Measurements from ENCODE around the gene ABCC11.

ABCC11 gene

DNA sequence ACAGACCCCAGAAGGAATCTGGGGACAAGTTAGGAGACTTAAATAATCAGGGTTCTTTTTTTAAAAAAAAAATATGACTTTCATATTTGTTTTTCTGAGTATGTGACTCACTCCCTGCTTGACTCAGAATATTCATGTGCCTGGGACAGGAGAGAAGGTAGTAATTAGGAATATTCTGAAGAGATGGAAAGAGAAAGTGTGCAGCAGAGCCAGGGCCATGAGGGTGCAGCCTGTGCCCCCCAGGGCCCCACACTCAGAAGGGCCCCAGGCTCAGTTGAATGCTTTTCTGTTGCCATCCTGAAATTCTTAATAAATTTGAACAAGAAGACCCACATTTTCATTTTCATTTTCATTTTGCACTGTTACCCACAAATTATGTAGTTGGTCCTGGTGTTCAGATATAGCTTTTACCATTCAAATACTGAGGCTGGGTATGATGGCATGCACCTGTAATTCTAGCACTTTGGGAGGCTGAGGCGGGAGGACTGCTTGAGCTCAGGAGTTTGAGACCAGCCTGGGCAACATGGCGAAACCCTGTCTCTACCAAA is 14.8 kb downstream of the ABCC11 start:
- H3K27me3 Mint-ChIP-seq = peaks cover 18% of the 10 kb centered on the region
- no peaks in the 10 kb centered on the region for H3K4me1 Mint-ChIP-seq
- no peak overlapping the region for H3K27ac Mint-ChIP-seq
- no peaks in the 10 kb centered on the region for H3K9me3 Mint-ChIP-seq
- no peak overlapping the region for H3K4me3 Mint-ChIP-seq
- no peak for ATAC-seq
- no peaks in the 10 kb centered on the region for H3K36me3 Mint-ChIP-seq

DNA sequence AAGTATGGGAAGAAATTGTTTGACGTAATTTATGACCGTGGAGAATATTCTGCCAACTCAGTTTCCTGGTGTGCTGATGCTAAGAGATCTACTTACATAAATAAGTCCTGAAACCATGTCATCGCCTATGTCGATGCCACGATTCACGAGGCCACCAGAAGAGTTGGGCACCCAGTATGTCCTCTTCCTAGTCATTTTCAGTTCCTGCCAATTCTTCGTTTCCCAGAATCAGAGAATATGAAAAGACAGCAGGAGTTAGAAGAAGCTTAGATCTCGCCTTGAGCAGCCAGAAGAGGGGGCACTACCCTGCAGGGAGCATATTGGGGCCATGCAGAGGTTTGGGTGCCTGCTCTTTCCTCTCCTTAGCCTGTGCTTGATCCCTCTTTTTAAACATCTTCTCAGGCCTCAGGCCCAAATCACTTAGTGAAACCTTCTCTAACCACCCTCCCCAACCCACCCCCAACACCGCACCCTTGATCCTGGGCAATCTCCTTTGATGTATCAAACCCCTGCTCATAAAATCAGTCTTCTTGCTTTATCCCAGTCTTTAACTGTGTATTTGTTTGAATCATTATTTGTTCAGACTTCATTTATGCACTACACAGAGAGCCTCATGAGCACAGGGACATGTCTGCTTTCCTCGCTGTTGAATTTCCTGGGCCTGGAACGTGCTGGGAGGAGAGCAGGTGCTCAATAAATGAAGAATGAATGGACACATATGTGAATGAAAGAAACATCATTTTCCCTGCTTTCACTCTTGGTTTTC is 15.4 kb downstream of the ABCC11 start:
- Mint-ChIP-seq H3K27ac (no peak overlapping the region), H3K4me3 (no peak overlapping the region), H3K36me3 (no peaks in the 10 kb centered on the region), H3K27me3 (peaks cover 21% of the 10 kb centered on the region), H3K9me3 (no peaks in the 10 kb centered on the region), H3K4me1 (no peaks in the 10 kb centered on the region)
- no peak for ATAC-seq

DNA sequence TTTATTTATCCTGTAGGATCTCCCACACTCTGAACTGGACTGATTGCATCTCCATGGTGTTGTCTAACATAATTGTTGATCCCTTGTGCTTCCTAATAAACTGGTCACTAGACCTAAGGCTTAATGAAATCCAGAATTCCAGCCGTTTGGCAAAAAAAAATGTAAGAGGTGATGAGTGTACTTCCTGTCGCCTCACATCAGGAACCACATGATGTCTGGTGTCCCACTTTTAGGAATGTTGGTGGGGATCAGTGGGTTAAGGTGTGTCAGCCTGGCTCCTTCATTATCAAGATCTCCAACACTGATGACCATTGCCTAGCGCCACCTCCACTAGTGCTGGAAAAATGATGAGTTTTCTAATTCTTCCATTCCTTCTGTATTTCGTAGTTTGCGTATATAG is 21.9 kb downstream of the ABCC11 start:
- Mint-ChIP-seq H3K27ac (no peak overlapping the region), H3K4me1 (no peaks in the 10 kb centered on the region), H3K36me3 (no peaks in the 10 kb centered on the region), H3K4me3 (no peak overlapping the region), H3K9me3 (no peaks in the 10 kb centered on the region), H3K27me3 (peaks cover 20% of the 10 kb centered on the region)
- ATAC-seq = no peak

DNA sequence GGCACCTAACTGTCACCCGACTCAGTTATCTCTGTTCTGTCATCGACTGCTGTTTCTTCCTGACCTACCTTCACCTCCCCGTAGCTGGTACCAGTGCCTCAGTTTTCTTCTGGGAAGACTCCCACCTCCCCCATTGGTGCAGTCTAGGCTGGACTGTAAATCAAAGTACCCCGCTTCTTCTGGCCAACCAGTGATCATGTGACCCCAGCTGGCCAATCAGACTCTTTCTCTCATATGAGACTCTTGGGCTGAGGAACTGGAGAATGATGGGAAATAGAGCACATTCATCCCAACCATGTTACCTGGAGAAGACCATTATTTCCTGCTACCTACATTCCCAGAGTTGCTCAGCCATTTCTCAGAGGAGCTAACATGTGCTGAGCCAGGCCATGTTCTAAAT is 23.8 kb downstream of the ABCC11 start:
- Mint-ChIP-seq H3K36me3 (no peaks in the 10 kb centered on the region), H3K4me1 (no peaks in the 10 kb centered on the region), H3K27me3 (peaks cover 8% of the 10 kb centered on the region), H3K27ac (no peak overlapping the region), H3K4me3 (no peak overlapping the region), H3K9me3 (peaks cover 3% of the 10 kb centered on the region)
- no peak for ATAC-seq

DNA sequence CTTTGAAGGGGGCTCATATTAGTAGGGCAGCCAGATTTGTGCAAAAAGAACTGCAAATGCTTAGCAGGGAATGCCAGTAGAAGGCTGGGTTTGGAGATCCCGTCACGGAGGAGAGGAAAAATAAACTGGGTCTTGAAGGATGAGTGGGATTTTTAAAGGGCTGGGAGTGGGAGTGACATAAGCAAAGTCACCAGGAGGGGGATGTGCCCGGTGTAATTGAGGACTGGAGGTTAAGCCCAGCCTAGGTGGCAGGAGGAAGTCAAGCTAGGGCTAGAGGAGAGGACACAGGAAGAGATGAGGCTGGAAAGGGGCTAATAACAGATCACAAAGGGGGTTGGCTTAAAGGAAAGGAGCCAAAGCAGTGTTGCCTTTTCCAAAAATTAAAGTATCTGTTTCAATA is 26.4 kb downstream of the ABCC11 start:
- Mint-ChIP-seq H3K27me3 (no peaks in the 10 kb centered on the region), H3K9me3 (peaks cover 3% of the 10 kb centered on the region), H3K36me3 (no peaks in the 10 kb centered on the region), H3K4me1 (no peaks in the 10 kb centered on the region), H3K27ac (no peak overlapping the region), H3K4me3 (no peak overlapping the region)
- no peak for ATAC-seq

DNA sequence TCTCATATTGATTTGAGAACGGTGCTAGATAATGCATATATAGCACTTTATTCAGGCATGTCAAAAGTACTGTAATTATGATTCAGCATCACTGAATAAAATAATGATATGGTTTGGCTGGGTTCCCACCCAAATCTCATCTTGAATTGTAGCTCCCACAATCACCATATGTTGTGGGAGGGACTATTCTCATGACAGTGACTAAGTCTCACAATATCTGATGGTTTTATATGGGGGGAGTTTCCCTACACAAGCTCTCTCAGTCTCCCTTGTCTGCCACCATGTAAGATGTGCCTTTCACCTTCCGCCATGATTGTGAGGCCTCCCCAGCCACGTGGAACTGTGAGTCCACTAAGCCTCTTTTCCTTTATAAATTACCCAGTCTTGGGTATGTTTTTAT is 28.9 kb downstream of the ABCC11 start:
- no peak overlapping the region for H3K27ac Mint-ChIP-seq

DNA sequence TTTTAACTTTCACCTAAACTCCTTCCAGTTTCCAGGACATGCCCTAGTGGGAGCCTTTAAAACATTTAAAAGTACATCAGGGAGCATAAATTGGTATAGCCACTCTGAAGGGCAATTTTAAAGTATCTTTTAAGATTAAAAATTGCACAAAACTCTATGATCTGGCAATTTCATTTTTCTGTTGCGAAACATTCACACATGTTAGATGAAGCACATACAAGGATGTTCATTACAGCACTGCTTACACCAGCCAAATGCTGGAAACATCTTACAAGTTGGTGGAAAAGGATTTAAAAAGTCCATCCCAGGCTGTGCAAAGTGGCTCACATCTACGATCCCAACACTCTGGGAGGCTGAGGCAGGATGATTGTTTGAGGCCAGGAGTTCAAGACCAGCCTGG is 29.6 kb downstream of the ABCC11 start:
- Mint-ChIP-seq H3K4me1 (no peaks in the 10 kb centered on the region), H3K9me3 (peaks cover 3% of the 10 kb centered on the region), H3K27ac (no peak overlapping the region), H3K36me3 (no peaks in the 10 kb centered on the region), H3K27me3 (no peaks in the 10 kb centered on the region), H3K4me3 (no peak overlapping the region)
- ATAC-seq = no peak

More for the DNA sequence above, 28.9 kb downstream of the ABCC11 start:
- Mint-ChIP-seq H3K9me3 (peaks cover 3% of the 10 kb centered on the region), H3K4me3 (no peak overlapping the region), H3K27me3 (no peaks in the 10 kb centered on the region), H3K36me3 (no peaks in the 10 kb centered on the region), H3K4me1 (no peaks in the 10 kb centered on the region)
- no peak for ATAC-seq

DNA sequence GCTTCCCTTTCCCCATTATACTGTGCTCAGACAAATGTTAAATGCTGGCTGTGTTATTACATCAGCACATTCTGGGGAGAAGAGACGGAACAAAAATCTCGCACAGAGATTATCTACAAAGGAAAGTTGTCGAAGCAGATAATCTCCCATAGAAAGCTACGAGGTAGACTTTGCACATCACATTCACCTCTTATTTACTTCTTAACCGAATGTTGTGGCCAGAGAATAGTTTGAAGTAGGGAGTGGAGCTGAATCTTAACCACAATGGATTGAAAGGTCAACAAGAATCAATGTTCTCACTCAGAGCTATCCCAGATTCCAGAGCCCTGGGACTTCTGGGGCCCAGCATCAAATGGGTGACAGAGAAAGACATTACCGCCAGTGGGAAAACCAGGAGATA is 31.6 kb downstream of the ABCC11 start:
- no peaks in the 10 kb centered on the region for H3K36me3 Mint-ChIP-seq
- H3K27ac Mint-ChIP-seq = no peak overlapping the region
- ATAC-seq = no peak

DNA sequence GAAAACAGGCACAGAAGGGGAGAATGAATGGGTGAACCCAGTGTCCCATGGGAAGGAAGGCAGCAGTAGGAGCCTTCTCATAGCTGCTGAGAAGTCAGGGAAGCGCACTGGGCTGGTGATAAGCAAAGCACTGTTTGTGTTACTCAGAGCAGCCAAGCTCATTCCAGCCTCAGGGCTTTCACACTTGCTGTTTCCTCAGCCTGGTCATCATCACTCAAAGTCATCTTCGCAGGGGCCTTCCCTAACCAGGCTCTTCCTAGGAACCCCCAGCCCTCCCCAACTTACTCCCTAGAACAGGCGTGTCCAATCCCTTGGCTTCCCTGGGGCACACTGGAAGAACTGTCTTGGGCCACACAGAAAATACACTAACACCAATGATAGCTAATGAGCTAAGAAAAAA is 35.3 kb downstream of the ABCC11 start:
- Mint-ChIP-seq H3K27ac (no peak overlapping the region), H3K27me3 (peaks cover 20% of the 10 kb centered on the region), H3K9me3 (no peaks in the 10 kb centered on the region), H3K4me1 (no peaks in the 10 kb centered on the region), H3K4me3 (no peak overlapping the region), H3K36me3 (no peaks in the 10 kb centered on the region)
- no peak for ATAC-seq

More for the DNA sequence above, 31.6 kb downstream of the ABCC11 start:
- Mint-ChIP-seq H3K9me3 (peaks cover 3% of the 10 kb centered on the region), H3K4me1 (no peaks in the 10 kb centered on the region), H3K4me3 (no peak overlapping the region), H3K27me3 (no peaks in the 10 kb centered on the region)

DNA sequence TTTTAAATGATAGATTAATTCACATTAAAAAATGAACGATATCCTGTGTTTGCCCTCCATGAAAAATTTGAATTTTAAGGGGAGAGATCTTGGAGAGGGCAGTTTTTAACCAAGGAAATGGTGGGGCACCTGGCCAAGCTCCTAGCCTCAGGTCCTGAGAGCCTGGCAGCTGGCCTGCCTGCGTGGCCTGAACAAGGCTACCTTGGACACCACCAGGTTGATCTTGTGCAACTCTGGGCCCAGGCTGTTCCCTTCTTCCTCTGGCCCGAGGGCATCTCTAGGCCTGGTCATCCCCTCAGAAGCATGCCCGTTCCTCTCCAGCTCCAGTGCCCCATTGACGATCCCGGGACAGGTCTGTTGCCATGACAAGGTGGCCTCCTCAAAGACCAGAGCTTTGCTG is 36.6 kb downstream of the ABCC11 start:
- Mint-ChIP-seq H3K27me3 (peaks cover 28% of the 10 kb centered on the region), H3K36me3 (no peaks in the 10 kb centered on the region), H3K9me3 (no peaks in the 10 kb centered on the region), H3K27ac (no peak overlapping the region), H3K4me1 (no peaks in the 10 kb centered on the region), H3K4me3 (no peak overlapping the region)
- no peak for ATAC-seq

DNA sequence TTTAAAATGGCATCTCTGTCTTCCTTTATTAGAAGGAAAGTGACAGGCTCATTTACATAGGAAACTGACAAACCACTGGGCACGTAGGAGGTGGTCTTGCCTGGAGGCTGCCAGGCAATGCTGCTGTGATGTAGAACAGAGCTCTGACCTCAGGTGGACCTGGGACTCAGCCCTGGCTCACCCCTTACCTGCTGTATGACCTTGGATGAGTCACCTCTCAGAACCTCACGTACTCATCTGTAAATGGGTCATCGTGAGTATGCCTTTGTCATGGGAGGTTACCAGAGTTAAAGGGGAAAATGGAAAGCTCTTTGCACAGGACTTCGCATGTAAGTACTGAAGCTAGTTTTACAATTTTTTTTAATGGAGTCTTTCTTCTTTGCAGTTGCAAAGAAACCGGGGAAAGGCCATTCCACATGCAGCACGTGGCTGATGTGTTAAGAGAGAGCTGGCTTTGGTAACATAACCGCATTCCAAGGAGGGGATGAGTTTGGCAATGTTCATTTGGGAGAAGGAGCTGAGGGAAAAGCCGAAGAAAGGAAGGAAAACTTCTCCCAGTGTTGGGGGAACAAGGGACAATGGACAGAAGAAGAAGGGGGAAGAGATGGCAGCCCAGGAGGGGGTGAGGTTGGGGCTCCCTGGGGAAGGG is 40.6 kb downstream of the ABCC11 start:
- H3K27ac Mint-ChIP-seq = no peak overlapping the region
- H3K36me3 Mint-ChIP-seq = no peaks in the 10 kb centered on the region
- H3K9me3 Mint-ChIP-seq = no peaks in the 10 kb centered on the region
- no peaks in the 10 kb centered on the region for H3K4me1 Mint-ChIP-seq
- peaks cover 37% of the 10 kb centered on the region for H3K27me3 Mint-ChIP-seq
- no peak for ATAC-seq
- H3K4me3 Mint-ChIP-seq = no peak overlapping the region

DNA sequence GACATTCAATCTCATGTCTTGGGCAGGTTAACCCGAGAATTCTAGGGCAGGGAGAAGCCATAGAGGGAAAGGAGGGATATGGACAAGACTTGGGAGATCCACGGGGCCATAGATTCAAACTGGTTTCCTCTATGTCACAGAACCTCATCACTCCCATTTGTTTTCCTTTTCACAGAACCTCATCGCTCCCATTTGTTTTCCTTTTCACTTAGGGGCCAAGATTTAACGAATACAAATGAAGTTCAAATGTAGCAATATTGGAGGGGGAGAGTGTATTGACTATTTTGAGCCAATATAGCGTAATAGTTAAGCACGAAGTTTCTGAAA is 42.6 kb downstream of the ABCC11 start:
- Mint-ChIP-seq H3K4me1 (no peaks in the 10 kb centered on the region), H3K27me3 (peaks cover 37% of the 10 kb centered on the region), H3K27ac (no peak overlapping the region), H3K36me3 (no peaks in the 10 kb centered on the region), H3K4me3 (no peak overlapping the region), H3K9me3 (no peaks in the 10 kb centered on the region)
- ATAC-seq = no peak

DNA sequence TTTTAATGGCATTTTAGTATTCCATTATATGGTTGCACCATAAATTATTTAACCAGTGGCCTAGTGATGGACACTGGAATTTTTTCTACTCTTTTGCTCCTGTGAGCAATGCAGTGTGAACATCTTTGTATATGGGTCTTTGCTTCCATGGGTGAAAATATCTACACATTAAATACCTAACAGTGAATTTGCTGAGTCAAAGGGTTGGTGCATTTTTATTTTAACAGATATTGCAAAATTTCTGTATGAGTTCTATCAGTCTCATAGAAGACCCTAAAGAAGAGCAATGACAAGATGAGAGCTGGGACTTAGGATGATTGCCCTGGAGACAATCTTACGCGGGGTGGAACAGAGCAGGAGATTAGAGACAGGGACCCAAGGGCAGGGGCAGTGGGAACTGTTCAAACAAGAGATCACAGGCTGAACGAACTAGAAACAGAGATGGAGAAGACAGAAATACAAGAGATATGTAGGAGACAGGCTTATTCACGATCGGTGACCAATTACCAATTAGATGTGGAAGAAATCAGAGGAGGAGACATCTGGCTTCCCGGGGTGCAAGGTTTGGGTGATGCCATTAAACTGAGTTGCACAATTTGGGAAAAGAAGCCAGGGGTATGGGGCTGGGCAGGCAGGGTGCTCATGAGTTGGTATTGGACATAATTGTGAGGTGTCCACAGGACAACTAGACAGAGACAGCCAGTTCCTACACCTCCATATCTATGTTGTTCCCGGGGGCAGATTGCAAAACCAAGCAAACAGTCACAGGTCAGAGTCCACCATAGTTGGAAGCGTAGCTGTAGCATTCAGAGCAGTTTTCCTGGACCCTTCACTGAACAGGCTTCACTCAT is 43.1 kb downstream of the ABCC11 start:
- peaks cover 37% of the 10 kb centered on the region for H3K27me3 Mint-ChIP-seq
- H3K4me1 Mint-ChIP-seq = no peaks in the 10 kb centered on the region
- no peaks in the 10 kb centered on the region for H3K9me3 Mint-ChIP-seq
- H3K4me3 Mint-ChIP-seq = no peak overlapping the region
- ATAC-seq = no peak
- no peak overlapping the region for H3K27ac Mint-ChIP-seq
- no peaks in the 10 kb centered on the region for H3K36me3 Mint-ChIP-seq

DNA sequence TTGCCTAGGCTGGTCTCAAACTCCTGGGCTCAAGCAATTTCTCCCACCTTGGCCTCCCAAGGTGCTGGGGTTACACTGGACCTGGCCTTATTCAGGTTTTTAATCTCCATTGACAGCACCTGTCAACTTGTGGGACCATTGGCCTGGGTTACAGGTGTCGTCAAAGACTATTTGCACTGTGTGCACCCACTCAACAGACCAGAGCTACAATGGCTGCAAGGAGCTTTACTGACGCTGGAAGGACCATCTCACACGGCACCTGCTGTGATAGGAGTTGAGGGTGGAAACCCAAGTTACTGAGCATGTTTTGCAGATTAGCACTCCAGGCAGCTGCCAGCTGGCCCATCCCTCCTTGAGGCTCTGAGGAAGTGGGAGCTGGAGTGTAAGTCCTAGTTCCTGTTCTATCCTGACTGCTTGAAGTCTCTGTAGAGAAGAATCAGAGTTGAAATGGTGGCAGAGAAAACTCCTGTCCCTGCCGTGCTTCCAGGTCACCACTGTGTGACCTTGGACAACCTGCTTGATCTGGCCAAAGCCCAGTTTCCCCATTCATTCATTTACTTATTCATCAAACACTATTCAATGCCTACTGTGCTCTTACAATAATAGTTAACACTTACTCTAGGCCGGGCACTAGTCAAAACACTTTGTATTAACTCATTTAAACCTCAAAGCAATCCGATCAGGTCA is 45.7 kb downstream of the ABCC11 start:
- H3K27me3 Mint-ChIP-seq = peaks cover 22% of the 10 kb centered on the region
- H3K4me1 Mint-ChIP-seq = no peaks in the 10 kb centered on the region
- no peak overlapping the region for H3K4me3 Mint-ChIP-seq

DNA sequence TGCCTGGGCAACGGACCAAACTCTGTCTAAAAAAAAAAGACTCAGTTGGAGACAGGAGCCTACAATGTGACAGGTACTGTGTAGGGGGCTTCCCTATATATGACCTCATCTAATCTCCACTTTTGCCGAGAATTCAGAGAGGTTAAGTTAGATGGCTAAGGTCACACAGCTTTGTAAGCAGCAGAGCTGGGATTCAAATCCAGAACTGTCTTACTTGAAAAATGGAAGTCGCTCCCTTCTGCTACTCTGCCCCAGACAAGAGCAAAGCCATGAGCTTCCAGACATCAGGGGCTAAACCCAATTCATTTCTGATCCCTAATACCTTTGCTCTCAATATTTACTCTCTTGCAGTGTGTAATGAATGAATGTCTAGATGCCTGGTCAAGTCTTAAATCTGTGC is 50.0 kb downstream of the ABCC11 start:
- ATAC-seq = no peak
- H3K9me3 Mint-ChIP-seq = no peaks in the 10 kb centered on the region
- H3K27ac Mint-ChIP-seq = no peak overlapping the region
- peaks cover 9% of the 10 kb centered on the region for H3K27me3 Mint-ChIP-seq
- H3K4me1 Mint-ChIP-seq = no peaks in the 10 kb centered on the region
- no peaks in the 10 kb centered on the region for H3K36me3 Mint-ChIP-seq
- no peak overlapping the region for H3K4me3 Mint-ChIP-seq

More for the DNA sequence above, 45.7 kb downstream of the ABCC11 start:
- Mint-ChIP-seq H3K27ac (no peak overlapping the region), H3K36me3 (no peaks in the 10 kb centered on the region), H3K9me3 (no peaks in the 10 kb centered on the region)
- ATAC-seq = no peak

All from stimulated activated memory B cell treated with anti-CD40 and anti-IgM and Interleukin-4, amounts not matched to agents 10 μg/mL and 1 μg/mL and 100 μg/mL, for 72 hours (primary cell).